OCI-LY7 (cell line): ENCODE results near the gene OR9K2. TPM values are rescaled to one million over a fixed set of nuclear protein-coding genes. Genes with fewer than 3 reads are reported as not detected.

Source experiments
- Bru-seq: library from RNA; stranded (reverse); fragments of 400-500 nt; gene quantifications from one replicate; lab custom pipeline; 2021; lab: Mats Ljungman, UMichigan
- BruChase-seq, 2 experiments: library from RNA; stranded (reverse); fragments of 400-500 nt; gene quantifications; one replicate each; lab custom pipeline; 2021; lab: Mats Ljungman, UMichigan
- BruUV-seq: library from RNA; stranded (reverse); fragments of 400-500 nt; replicated peaks from 2 replicates; lab custom pipeline; 2021; lab: Mats Ljungman, UMichigan
- CTCF ChIA-PET: fragments of 300-600 bp; sonication (Branson Sonifier 250); formaldehyde crosslinking; loops from one replicate; lab custom pipeline; 2022; ENCODE audit warnings: antibody characterized with exemption; ENCODE audit not compliant: unreplicated experiment; lab: Charles Lee
- POLR2A ChIA-PET: fragments of 300-600 bp; sonication (Branson Sonifier 250); formaldehyde crosslinking; loops from one replicate; lab custom pipeline; 2022; ENCODE audit warnings: antibody characterized with exemption; lab: Charles Lee
- DNase-seq: peaks from one replicate; pipeline ENCODE4 v3.0.0-alpha.2; 2015; ENCODE audit warnings: low spot score
- H2AFZ ChIP-seq: fragments of 200-600 bp; sonication (generic), shearing (Covaris generic); 2 replicates; pipeline ENCODE4 v1.6.1; 2014; ENCODE audit warnings: mild to moderate bottlenecking, antibody characterized with exemption, low read length, moderate library complexity
- H3K27ac ChIP-seq: fragments of 200-600 bp; sonication (generic); 2 replicates; pipeline ENCODE4 v1.5.1; 2014; ENCODE audit warnings: mixed run types, low read depth, mild to moderate bottlenecking, moderate library complexity, low read length, inconsistent platforms; ENCODE audit not compliant: poor library complexity, severe bottlenecking
- H3K36me3 ChIP-seq: fragments of 200-600 bp; sonication (generic); 2 replicates; pipeline ENCODE4 v1.6.1; 2014; ENCODE audit warnings: mild to moderate bottlenecking, antibody characterized with exemption, low read length, moderate library complexity, mixed read lengths; ENCODE audit not compliant: insufficient read depth
- H3K4me1 ChIP-seq: fragments of 200-600 bp; sonication (generic); 2 replicates; pipeline ENCODE4 v1.5.1; 2014; ENCODE audit warnings: mild to moderate bottlenecking, low read length; ENCODE audit not compliant: insufficient read depth, poor library complexity, severe bottlenecking
- H3K4me2 ChIP-seq: fragments of 200-600 bp; sonication (generic); 2 replicates; pipeline ENCODE4 v1.6.1; 2014; ENCODE audit warnings: mild to moderate bottlenecking, low read length
- H3K4me3 ChIP-seq: fragments of 200-600 bp; sonication (generic); 2 replicates; pipeline ENCODE4 v1.5.1; 2014; ENCODE audit warnings: mild to moderate bottlenecking, low read depth, low read length; ENCODE audit not compliant: poor library complexity, severe bottlenecking
- H3K79me2 ChIP-seq: fragments of 200-600 bp; sonication (generic); 2 replicates; pipeline ENCODE4 v1.6.1; 2016; ENCODE audit warnings: low read depth, mild to moderate bottlenecking, low read length, moderate library complexity, mixed read lengths; ENCODE audit not compliant: insufficient read depth
- H3K9me2 ChIP-seq: fragments of 200-600 bp; sonication (generic); 2 replicates; pipeline ENCODE4 v1.6.1; 2016; ENCODE audit warnings: mild to moderate bottlenecking, low read length, mixed read lengths; ENCODE audit not compliant: insufficient read depth
- H3K9me3 ChIP-seq: fragments of 200-600 bp; sonication (generic); 2 replicates; pipeline ENCODE4 v1.6.1; 2014; ENCODE audit warnings: mild to moderate bottlenecking, mixed run types, low read length, mixed read lengths
- H4K20me1 ChIP-seq: fragments of 200-600 bp; sonication (generic); 2 replicates; pipeline ENCODE4 v1.6.1; 2014; ENCODE audit warnings: mild to moderate bottlenecking, antibody characterized with exemption, low read length, moderate library complexity, mixed read lengths; ENCODE audit not compliant: insufficient read depth
- EZH2phosphoT487 ChIP-seq: fragments of 200-600 bp; sonication (generic); IDR thresholded peaks from 2 replicates; pipeline ENCODE4 v1.6.1; 2018; ENCODE audit warnings: low read depth, borderline replicate concordance, mild to moderate bottlenecking, mixed run types, antibody characterized with exemption, low read length, moderate library complexity, mixed read lengths
- intact Hi-C: fragments of 100-400 bp; cut with micrococcal nuclease; formaldehyde crosslinking; loops from one replicate; pipeline ENCODE4 v1.10.0; 2022; ENCODE audit not compliant: unreplicated experiment
- long read RNA-seq: library from polyadenylated mRNA; stranded (forward); transcript quantifications from one replicate; pipeline ENCODE4 v2.0.0, GENCODE V29; 2022
- total RNA-seq, 2 experiments: library from RNA; depleted of rRNA in 1 of 2; stranded (reverse); fragments of >200 nt in 1 of 2; shearing (Covaris generic) in 1 of 2; gene quantifications; 2 replicates each; pipeline ENCODE4 v1.2.3, GENCODE V29; 2014 to 2022
- TF ChIP-seq, protein P1 (sequence below): fragments of 200-600 bp; sonication (generic); conservative IDR thresholded peaks from 2 replicates; pipeline ENCODE4 v1.5.1; 2014; ENCODE audit warnings: mild to moderate bottlenecking, antibody characterized with exemption, low read length, moderate library complexity, mixed read lengths

The OR9K2 gene, protein sequence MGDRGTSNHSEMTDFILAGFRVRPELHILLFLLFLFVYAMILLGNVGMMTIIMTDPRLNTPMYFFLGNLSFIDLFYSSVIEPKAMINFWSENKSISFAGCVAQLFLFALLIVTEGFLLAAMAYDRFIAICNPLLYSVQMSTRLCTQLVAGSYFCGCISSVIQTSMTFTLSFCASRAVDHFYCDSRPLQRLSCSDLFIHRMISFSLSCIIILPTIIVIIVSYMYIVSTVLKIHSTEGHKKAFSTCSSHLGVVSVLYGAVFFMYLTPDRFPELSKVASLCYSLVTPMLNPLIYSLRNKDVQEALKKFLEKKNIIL
- total RNA-seq (2014; rRNA removed; shearing (Covaris generic)): not detected in 2 replicates
- not detected in 2 replicates for total RNA-seq (2022)
- Bru-seq, nascent RNA: not detected
- not detected for BruChase-seq, experiment 1, labeled RNA remaining after a 6-hour chase
- not detected for BruChase-seq, experiment 2, labeled RNA remaining after a 2-hour chase
- long read RNA-seq: 0 reads

DNA sequence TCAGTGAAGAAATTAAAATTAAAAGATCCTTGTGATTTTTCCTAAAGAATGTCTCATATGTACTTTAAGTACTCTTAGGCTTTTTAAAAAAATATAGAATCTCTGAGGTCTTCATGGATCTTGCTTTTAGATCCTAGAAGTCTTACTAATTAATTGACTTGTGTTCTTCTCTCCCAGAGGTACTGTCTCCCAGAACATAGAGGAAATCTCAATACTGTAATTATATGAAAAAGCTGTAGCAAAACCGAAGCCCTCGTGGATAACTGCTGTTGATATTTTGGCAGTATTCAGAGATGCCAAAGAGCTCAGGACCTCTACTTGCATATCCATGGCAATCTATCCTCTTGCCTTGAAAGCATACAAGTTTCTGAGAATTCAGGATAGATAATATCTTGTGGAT lies at the start of gene OR9K2:
Gene OR9K2 (plus strand): TSS at position 301 of the 400 bp plus-strand sequence. CDS start 3,429 bp downstream, outside the sequence.
- Histone ChIP-seq H3K9me2 (no peaks in the 10 kb centered on the region), H3K36me3 (no peaks in the 10 kb centered on the region), H3K79me2 (no peaks in the 10 kb centered on the region), H3K4me1 (no peaks in the 10 kb centered on the region), H4K20me1 (no peaks in the 10 kb centered on the region), H3K4me2 (no peak within 1 kb of the TSS), H3K9me3 (no peaks in the 10 kb centered on the region), H3K27ac (no peak within 1 kb of the TSS), H3K4me3 (no peak within 1 kb of the TSS), H2AFZ (no peak within 1 kb of the TSS)
- TF ChIP-seq EZH2phosphoT487: no peak
- TF ChIP-seq, protein P1, sequence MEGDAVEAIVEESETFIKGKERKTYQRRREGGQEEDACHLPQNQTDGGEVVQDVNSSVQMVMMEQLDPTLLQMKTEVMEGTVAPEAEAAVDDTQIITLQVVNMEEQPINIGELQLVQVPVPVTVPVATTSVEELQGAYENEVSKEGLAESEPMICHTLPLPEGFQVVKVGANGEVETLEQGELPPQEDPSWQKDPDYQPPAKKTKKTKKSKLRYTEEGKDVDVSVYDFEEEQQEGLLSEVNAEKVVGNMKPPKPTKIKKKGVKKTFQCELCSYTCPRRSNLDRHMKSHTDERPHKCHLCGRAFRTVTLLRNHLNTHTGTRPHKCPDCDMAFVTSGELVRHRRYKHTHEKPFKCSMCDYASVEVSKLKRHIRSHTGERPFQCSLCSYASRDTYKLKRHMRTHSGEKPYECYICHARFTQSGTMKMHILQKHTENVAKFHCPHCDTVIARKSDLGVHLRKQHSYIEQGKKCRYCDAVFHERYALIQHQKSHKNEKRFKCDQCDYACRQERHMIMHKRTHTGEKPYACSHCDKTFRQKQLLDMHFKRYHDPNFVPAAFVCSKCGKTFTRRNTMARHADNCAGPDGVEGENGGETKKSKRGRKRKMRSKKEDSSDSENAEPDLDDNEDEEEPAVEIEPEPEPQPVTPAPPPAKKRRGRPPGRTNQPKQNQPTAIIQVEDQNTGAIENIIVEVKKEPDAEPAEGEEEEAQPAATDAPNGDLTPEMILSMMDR: no peak
- intact Hi-C loops: no loop called here
- no peak for DNase-seq
- no TSS peak for BruUV-seq
- POLR2A ChIA-PET: no interaction called here
- CTCF ChIA-PET: no interaction called here

DNA sequence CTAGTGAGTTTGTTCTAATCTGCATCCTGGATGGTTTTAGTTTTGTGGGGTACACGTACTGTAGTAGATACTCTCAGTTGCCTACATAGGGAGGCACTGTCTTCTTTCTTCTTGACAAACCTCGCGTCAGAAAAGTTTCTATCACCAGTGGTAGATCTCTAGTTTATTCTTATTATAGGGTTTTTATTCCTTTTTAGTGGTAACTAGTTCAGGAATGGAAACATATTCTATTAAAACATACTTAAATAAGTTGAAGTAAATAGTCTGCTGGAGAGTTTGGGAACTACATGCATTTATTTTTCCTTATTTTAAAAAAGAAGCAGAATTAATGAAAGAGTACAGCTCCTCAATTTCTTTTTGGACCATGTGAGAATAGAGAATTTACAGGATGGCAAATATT lies 33.6 kb upstream of the OR9K2 start:
- DNase-seq: no peak
- no peaks in the 10 kb centered on the region for H4K20me1 ChIP-seq
- H3K36me3 ChIP-seq: no peaks in the 10 kb centered on the region
- ChIA-PET CTCF (no interaction called here), POLR2A (interaction anchor here (0.7 kb wide), 1 partner anchor 120 kb away, joined by 3 read pairs; no protein-coding TSS in a partner anchor)
- no peak overlapping the region for H3K27ac ChIP-seq
- TF ChIP-seq, protein P1: no peak
- no peak for TF ChIP-seq EZH2phosphoT487
- no peak overlapping the region for H2AFZ ChIP-seq
- no peaks in the 10 kb centered on the region for H3K9me3 ChIP-seq
- H3K4me1 ChIP-seq: no peaks in the 10 kb centered on the region
- no peak overlapping the region for H3K4me2 ChIP-seq
- no TSS peak for BruUV-seq
- no peaks in the 10 kb centered on the region for H3K79me2 ChIP-seq
- no peak overlapping the region for H3K4me3 ChIP-seq
- no peaks in the 10 kb centered on the region for H3K9me2 ChIP-seq
- intact Hi-C loops: no loop called here
